Stimulated activated CD4-positive, alpha-beta T cell treated with anti-CD3 and anti-CD28 coated beads, Interleukin-2, amount 100 ng/mL, for 48 hours (primary cell): ENCODE data around the gene GAMT.

Experiments used
- DNase-seq, 2 donors: peaks; one replicate each; pipeline ENCODE4 v3.0.0-alpha.2; 2020

GAMT gene

GRCh38 chr19:1399079-1399478, 2.3 kb downstream of the GAMT start:
- DNase-seq, result no peak

GRCh38 chr19:1397838-1398237, 3.5 kb downstream of the GAMT start:
- DNase-seq, result no peak

GRCh38 chr19:1396768-1397679, 4.3 kb downstream of the GAMT start:
- DNase-seq, result no peak

GRCh38 chr19:1396019-1396767, 5.1 kb downstream of the GAMT start:
- no peak for DNase-seq

GRCh38 chr19:1395194-1396018, 5.9 kb downstream of the GAMT start:
- DNase-seq, result no peak

- no peak for DNase-seq
Observed at GRCh38 chr19:1394252-1395193, 6.8 kb downstream of the GAMT start.

GRCh38 chr19:1393841-1394240, 7.5 kb downstream of the GAMT start:
- no peak for DNase-seq

GRCh38 chr19:1392939-1393530, 8.3 kb downstream of the GAMT start:
- no peak for DNase-seq

- DNase-seq, result no peak
Observed at GRCh38 chr19:1392407-1392806, 8.9 kb downstream of the GAMT start.

- no peak for DNase-seq
Observed at GRCh38 chr19:1390890-1391423, 10.4 kb downstream of the GAMT start.

- no peak for DNase-seq
Observed at GRCh38 chr19:1389033-1389940, 12.1 kb downstream of the GAMT start.

GRCh38 chr19:1388637-1389026, 12.7 kb downstream of the GAMT start:
- no peak for DNase-seq

GRCh38 chr19:1387684-1388636, 13.4 kb downstream of the GAMT start:
- no peak for DNase-seq

GRCh38 chr19:1386945-1387683, 14.2 kb downstream of the GAMT start:
- DNase-seq, result no peak

GRCh38 chr19:1385816-1386215, 15.5 kb downstream of the GAMT start:
- DNase-seq, result no peak

GRCh38 chr19:1384478-1385110, 16.7 kb downstream of the GAMT start:
- DNase-seq, result no peak

GRCh38 chr19:1384085-1384462, 17.3 kb downstream of the GAMT start:
- no peak for DNase-seq
